HG03457 (cell line): ENCODE measurements around the gene KBTBD2.
"Not testable (repeated sequence)": the region's sequence is repeated elsewhere in the genome, so short reads cannot be mapped to it uniquely, and the experiment has no call there.

Experiments
- ATAC-seq: cut with Tn5 transposase; IDR thresholded peaks from one replicate; pipeline ENCODE4 v1.9.1; 2021; ENCODE audit warnings: moderate number of reproducible peaks; ENCODE audit not compliant: unreplicated experiment

The KBTBD2 gene

DNA sequence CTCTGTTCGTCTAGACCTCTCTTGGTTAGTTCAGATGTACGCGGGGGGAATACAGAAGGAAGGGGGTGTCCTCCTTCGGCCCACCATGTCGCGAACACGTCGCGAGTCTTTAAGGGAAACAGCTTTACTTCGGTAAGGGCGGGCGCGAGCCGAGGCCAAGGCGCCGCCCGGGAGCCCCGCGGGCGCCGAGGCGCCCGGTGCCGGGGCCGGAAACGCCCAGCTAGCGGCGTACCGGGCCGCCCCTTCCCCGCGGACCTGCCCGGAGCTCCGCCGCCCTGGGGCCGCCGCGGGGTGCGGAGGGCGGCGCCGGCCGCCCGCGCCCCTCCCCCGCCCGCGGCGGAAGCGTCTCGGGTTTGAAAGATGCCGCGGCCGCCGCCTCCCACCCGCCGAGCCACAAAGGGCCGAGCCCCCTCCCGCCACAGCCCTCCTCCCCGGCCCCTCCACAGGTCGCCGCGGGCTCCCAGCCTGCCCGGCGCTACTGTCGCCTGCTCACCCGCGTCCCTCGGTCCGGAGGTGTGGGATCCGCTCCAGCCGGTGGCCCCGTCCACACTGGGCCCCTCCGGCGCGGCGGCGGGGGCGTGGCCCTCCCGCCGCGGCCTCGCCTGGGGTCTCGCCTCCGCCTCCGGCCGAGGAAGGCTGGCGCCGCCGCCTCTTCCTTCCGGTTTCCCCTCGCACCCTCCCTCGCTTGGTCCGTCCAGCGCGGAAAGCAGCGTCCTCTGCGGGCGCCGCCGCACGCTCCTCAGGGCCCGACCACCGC, at the start of gene KBTBD2:
TSS of gene KBTBD2 (minus strand) at position 718 of the 757 bp plus-strand sequence. CDS start 12,156 bp downstream, outside the sequence.
- ATAC-seq, result peak; percentile 57

DNA sequence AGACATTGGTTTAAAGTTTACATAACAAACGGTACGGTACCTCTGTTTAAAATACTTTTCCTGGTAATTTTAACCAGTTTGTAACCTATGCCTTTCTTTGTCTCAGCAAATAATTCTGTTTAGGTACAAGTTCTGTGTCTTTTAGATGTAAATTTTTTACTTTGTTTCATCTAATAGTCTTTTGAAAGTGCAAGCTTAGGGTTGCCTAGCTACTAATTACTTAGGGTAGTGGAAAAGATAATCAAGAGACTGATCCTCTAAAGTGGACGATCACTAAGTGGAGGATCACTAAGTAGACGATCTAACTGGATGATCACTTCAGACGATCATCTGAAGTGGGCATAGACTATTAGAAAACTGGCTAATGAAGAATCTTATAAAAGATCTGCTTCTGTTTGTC, 49.6 kb upstream of the KBTBD2 start:
- no peak for ATAC-seq

DNA sequence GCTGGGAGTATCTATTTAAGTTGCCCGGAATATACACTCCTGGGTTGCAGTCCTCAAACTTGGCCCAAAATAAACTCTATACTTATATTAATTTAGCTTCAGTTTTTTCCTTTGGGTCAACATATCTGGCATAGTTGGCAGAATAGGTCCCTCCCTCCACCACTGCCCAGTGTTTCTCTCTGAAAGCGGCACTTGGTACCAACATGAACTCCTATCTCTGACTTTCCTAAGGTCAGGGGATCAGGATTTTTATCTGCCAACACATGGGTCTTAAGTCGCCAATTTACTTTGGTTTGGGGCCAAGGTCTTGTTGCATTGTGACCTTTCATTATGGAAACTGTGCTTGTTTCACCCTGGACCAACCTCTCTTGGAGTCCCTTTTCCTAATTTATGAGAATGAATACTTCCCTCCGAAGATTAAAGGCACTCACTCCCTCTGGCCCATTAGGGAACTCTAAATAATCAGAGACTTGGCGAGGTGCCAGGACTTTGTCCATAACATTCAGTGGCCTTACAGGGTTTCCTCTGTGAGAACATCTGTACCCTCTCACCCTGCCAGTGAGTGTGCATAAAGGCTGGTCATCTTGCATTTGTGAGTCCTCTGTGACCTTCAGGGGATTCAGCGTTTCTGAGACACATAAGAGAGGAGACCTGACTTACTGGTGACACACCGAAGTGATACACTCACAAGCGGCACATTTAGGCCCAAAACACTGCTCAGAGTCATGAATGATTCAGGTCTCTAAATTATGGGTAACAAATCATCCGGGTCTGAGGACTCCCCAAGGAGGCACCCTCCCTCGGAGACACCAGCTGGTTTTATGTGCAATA, 46.0 kb upstream of the KBTBD2 start:
- ATAC-seq, result no peak

DNA sequence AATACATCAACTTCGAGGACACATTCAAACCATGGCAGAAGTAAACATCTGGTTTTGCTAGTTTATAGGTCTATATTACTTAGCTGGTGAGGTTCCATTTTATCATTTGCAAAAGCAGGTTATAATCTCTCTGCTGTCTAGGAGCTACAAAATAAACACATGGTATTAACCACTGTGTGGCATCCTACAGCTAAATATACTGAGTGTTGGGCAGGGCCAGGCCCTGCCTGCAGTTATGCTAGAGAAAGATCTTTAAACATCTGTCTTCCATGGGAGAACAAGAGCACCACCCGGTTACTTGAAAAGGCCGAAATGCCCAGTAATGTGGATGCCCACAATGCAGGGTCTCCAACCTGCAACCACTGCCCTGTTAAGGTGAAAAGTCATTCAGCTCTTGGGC, 45.1 kb upstream of the KBTBD2 start:
- no peak for ATAC-seq

DNA sequence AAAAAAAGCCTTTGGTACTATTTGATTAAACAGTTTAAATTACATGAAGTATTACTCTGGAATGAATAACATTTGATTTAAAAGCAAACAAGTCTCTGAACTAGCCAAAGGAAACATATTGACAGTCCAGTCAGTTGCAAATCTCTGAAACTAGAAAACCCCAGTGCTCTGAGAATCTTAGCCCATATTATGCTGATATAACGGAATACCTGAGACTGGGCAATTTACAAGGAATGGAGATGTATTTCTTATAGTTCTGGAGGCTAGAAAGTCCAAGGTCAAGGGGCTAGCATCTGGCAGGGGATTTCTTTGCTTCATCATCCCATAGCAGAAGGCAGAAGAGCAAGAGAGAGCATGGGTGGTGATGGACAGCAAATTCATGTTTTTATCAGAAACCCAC, 44.0 kb upstream of the KBTBD2 start:
- no peak for ATAC-seq

DNA sequence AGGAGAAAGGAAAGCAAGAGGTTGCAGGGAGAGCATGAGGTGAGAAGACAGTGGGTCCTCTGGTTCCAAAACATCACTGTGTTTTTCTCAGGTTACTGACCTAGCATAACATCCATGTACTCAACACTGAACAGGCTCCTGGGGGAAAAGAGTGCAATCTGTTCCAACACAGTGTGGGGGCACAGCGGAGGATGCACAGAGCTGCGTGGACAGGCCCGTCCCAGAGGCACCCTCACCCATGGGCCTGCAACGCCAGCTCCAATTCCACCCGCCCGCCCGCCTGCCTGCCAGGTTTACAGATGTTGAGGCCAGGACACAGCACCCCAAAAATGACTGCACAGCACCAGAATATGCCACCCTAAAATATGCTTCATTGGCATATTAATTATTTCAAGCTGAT, 38.8 kb upstream of the KBTBD2 start:
- ATAC-seq, result no peak

DNA sequence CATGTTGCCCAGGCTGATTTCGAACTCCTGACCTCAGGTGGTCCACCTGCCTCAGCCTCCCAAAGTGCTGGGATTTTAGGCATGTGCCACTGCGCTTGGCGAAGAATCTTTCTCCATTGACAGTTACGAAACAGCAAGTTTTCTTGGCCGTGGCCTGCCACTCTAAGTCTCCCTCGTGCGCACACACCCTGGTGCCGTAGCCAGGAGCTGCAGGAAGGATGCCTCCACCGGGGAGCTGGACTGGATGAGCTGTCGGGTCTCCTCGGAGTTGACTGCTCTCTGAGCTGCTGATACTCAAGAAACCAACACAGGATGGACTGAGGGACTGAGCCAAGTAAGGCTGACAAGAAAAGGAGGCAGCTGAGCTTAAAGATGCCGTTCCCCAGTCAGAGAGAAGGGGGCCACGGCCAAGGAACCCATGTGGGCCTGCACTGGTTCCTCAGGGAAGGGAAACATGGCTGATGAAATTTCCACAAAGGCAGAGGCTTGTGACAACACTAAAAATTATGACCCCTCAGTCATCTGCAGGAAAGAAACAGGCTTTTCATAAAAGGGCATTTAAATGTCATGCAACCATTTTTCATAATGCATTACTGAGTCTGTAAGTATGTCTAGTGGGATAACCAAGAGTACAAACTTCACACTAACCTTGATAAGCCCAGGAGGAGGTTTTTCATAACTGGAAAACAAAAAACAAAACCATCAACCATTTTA, 38.0 kb upstream of the KBTBD2 start:
- ATAC-seq, result no peak

DNA sequence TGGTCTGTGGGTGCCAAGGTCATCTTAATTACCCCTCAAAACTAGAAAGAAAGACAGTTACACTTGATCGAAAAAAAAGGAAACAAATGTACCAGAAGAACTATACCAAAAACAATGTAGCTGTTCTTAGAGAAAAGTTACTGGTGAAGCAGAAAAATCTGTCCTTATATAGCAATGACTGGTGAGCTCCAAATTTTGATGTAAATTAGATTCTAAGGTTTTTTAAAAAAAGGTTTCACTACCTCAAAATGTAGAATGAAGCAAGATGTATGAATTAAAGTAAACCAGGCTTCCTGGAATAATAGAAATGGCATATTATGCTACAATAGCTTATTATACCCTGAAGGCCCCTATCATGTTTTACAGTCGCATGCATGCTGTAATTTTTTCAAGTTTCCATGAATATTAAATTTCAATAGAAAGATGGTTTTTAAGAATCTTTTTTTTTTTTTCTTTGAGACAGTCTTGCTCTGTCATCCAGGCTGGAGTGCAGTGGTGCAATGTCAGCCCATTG, 37.3 kb upstream of the KBTBD2 start:
- no peak for ATAC-seq

DNA sequence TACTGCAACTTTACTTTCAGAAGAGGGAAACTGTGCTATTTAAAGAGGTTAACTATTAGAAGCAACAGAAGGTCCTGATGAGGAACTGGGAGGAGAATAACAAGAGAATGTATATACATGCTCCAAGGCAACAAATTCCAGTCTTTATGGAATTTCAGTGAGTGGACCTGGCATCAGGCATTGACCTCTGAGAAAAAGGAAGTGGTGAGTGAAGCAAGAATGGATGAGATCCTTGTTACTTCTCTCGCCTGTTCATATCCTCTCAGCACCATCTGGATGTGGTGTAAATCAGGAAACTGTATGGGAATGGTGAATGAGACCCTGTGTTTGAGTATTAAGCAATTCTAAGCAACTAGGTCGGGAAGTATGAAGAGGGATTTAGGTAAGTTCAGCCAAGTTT, 30.3 kb upstream of the KBTBD2 start:
- ATAC-seq, result no peak

DNA sequence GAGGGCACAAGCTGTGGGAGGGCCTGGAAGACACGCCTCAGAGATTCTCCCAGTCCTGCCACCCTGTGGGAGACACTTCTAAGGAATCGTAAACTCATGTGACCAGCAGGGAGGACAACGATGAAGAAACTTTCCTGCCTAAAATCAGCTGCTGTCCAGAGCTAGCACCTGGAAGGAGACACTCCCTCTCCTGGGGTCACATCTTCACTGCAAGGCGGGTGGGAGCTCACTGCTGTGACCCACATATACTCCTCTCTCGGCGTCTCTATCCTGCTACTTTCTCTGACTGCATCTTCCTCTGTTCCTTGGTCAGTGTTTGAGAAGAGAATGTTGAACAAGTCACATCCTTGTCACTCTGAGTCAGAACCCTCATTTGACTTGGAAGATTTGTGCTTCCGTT, 25.4 kb upstream of the KBTBD2 start:
- not testable (repeated sequence) for ATAC-seq

DNA sequence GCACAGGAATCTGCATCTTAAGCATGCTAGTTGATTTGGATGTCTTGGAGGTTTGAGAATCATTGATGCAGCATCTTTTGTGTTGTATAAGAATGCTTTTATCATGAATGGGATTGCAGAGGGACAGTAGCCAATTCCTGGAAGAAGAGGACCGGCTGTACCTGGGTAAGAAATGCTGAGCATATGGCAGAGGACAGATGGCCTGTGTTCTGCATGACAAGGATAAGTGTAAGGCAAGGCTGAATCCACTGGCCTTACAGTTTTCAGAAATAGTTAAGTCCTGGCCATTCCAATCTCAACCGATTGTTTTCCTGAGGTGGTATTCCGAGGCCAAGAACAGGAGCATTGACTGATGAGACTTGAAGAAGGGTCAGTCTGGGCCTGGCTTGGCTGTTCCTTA, 24.4 kb upstream of the KBTBD2 start:
- no peak for ATAC-seq

DNA sequence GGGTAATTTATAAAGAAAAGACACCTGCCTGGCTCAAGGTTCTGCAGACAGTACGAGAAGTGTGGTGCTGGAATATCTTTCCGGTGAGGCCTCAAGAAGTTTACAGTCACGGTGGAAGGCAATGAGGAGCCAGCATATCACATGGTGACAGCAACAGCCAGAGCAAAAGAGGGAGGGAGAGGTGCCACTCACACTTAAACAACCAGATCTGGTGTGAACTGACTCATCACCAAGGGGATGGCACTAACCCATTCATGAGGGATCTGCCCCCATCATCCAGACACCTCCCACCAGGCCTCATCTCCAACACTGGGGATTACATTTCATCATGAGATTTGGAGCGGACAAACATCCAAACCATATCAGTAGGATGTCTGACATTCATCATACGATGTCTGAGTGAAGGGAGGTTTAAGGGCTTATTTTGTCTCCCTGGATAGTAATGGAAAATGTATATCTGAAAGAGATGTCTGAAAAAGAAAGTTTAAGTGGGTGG, 23.5 kb upstream of the KBTBD2 start:
- ATAC-seq, result no peak

DNA sequence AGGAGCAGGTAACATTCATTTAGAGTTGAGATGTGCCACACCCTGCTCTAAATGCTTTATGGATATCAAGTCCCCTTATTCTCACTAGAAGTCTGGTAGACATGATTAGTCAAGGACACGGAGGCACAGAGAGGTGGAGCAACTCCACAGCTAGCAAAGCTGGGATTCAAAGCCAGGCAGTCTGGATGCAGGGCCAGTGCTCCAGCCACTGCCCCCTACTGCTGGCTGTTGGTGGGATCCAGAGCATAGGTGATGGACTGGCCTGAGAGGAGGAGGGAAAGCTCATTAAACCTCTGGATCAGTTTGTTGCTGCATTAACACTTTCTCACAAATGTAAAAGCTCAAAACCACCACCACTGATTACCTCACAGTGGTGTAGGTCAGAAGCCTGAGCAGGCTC, 22.6 kb upstream of the KBTBD2 start:
- no peak for ATAC-seq

DNA sequence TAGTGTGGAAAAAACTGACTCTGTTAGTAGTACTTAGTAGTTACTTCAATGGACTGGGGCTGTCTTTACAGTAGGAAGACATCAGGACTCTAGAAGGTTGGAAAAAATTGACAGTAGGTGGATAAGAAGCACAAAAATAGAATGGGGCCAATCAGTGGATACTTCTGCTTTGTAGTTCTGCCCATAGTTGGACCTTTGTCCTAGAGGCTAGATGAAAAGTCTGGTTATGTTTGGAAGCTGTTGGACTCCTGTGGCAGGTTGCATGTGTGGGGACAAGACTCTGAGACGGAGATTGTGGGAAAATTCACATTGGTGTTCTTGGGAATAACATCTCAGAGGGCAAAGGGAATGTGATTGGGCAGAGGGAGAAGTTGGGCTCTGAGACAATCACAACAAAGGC, 18.6 kb upstream of the KBTBD2 start:
- no peak for ATAC-seq

DNA sequence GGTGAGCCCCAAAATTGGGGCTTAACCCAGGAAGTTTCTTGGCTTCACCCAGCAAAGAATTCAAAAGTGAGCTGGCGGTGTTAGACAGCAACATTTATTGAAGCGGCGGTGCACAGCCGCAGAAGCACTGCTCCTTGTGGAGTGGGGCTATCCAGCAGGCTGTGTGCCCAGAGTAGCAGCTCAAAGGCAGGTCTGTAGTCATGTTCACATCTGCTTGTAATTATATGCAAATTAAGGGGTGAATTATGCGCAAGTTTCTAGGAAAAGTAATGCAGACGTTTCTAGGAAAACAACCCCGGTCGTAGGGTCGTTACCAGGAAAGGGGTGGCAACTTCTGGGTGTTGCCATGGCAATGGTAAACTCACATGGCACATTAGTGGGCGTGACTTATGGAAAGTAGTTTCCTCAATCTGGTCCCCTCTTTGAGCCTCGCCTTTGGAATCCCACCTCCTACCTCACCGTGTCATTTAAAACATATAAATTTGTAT, 13.7 kb upstream of the KBTBD2 start:
- no peak for ATAC-seq

DNA sequence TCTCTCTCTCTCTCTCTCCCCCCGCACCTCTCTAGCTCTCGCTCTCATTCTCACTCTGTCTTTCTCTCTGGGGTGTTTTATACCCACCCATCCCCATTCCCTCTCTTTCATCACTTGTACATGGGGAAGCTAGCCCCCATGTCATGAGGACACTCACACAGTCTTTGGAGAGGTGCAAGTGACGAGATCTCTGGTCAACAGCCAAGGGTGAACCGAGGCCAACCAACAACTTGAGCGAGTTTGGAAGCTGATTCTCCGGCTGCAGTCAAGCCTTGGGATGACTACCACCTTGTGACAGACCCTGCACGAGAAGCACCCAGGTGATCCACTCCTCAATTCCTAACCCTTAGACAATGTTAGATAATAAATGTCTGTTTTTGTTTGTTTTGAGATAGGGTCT, 10.1 kb upstream of the KBTBD2 start:
- no peak for ATAC-seq

DNA sequence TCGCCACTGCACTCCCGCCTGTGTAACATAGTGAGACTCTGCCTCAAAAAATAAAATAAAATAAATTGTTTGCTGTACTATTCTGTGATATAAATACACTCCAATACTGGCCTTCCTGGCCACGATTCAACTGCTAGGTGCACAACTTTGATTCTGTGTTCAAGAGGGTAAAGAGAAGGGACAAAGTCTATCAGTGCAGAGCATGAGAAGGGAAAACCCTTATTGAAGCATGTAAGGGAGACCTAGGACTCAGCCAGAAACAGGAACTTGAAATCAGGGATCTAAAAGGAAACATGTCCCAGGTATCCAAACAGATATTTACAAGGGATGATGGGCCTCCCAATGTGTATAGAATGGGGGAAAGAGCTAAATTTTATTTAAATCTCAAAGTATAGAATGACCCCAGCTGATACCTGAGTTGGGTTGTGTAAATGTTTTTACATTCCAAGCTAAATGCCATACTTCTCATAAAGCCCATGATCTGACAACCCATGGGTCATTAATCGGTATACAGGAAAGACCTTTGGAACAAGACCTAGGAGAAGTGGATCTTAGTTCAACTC, 9.0 kb upstream of the KBTBD2 start:
- ATAC-seq, result no peak

DNA sequence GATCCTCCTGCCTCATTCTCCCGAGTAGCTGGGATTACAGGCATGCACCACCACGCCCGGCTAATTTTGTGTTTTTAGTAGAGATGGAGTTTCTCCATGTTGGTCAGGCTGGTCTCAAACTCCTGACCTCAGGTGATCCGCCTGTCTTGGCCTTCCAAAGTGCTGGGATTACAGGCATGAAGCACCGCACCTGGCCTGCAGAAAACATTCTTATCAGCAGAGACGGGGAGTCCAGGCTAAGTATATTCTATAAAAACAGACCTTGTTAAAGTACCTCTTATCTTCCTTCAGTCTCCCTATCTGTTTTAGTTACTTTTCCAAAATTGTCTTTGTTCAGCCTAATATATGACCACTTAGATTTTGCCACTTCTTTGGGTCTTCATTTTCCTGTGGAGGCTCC, 5.8 kb upstream of the KBTBD2 start:
- ATAC-seq, result not testable (repeated sequence)

DNA sequence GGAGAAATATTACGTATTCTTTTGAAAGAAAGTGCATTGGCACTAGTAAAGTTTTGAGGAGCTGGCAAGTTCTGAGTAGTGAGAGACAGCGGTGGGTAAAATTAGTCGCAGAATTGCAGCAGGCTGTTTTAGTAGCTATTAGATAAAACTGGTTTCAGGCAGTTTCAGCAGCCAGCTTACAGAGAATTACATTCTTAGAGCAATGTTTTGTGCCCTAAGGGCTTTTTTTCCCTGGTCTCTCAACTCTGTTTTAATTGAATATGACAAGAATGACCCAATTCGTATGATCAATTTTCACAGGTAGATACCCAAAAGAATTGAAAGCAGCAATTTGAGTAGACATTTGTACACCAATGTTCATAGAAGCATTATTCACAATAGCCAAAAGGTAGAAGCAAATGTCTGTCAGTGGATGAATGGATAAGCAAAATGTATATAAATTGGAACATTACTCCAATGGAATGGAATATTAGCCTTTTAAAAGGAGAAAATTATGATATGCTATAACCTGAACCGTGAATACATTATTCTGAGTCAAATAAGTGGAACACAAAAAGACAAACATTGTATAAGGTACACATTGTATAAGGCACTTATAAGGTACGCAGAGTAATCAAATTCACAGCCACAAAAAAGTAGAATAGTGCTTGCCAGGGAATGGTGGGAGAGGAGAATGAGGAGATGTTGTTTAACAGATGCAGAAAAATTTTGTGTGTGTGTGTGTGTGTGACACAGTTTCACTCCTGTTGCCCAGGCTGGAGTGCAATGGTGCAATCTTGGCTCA, 5.2 kb upstream of the KBTBD2 start:
- no peak for ATAC-seq

DNA sequence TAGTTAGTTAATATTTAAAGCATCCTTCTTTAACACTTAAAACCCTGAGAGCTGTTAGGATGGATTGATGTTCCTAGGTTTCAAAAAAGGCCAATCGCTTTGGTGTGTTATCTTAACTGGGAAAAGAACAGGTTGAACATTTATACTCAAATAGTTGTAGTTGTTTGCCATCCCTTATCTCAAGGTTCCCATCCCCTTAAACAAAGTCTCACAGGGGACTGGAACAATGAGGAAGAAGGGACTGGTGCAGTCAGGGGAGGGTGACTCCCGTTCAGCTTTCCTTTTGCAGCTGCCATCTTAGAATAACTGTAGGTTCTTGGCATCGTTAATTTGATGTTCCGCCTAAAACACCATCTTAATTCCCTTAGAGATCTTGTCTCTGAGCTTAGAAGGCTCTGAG, 2.6 kb upstream of the KBTBD2 start:
- ATAC-seq, result no peak
